MM.1S (cell line): Measurements from ENCODE around the gene NCDN.

Source experiments
- DNase-seq: peaks from one replicate; pipeline ENCODE4 v3.0.0-alpha.2; 2015
- H2AFZ ChIP-seq: fragments of 300-600 bp; sonication (generic); 2 replicates; pipeline ENCODE4 v1.6.0; 2016; ENCODE audit warnings: antibody characterized with exemption, low read length
- H3F3A ChIP-seq: fragments of 300-600 bp; sonication (generic); 2 replicates; pipeline ENCODE4 v1.6.1; 2016; ENCODE audit warnings: mild to moderate bottlenecking, antibody characterized with exemption, low read length, moderate library complexity, mixed read lengths; ENCODE audit not compliant: insufficient read depth
- H3K27ac ChIP-seq: fragments of 300-600 bp; sonication (generic); 2 replicates; pipeline ENCODE4 v1.5.1; 2016; ENCODE audit warnings: mild to moderate bottlenecking, low read length
- H3K27me3 ChIP-seq: fragments of 300-600 bp; sonication (generic); replicated peaks from 2 replicates; pipeline ENCODE4 v1.6.0; 2016; ENCODE audit warnings: low read length; ENCODE audit not compliant: insufficient read depth
- H3K36me3 ChIP-seq: fragments of 300-600 bp; sonication (generic); replicated peaks from 2 replicates; pipeline ENCODE4 v1.6.1; 2016; ENCODE audit warnings: mild to moderate bottlenecking, low read length, mixed read lengths; ENCODE audit not compliant: insufficient read depth
- H3K4me1 ChIP-seq: fragments of 300-600 bp; sonication (generic); 2 replicates; pipeline ENCODE4 v1.6.1; 2016; ENCODE audit warnings: low read length, mixed read lengths
- H3K4me2 ChIP-seq: fragments of 300-600 bp; sonication (generic); 2 replicates; pipeline ENCODE4 v1.6.0; 2016; ENCODE audit warnings: low read depth, low read length
- H3K4me3 ChIP-seq: fragments of 300-600 bp; sonication (generic); 2 replicates; pipeline ENCODE4 v1.5.1; 2016; ENCODE audit warnings: low read length, mixed read lengths
- H3K79me2 ChIP-seq: fragments of 300-600 bp; sonication (generic); 2 replicates; pipeline ENCODE4 v1.6.1; 2016; ENCODE audit warnings: mixed run types, low read length, mixed read lengths
- H3K9ac ChIP-seq: fragments of 300-600 bp; sonication (generic); 2 replicates; pipeline ENCODE4 v1.6.1; 2016; ENCODE audit warnings: low read length, mixed read lengths
- H3K9me2 ChIP-seq: fragments of 300-600 bp; sonication (generic); replicated peaks from 2 replicates; pipeline ENCODE4 v1.6.1; 2016; ENCODE audit warnings: mild to moderate bottlenecking, low read length, mixed read lengths; ENCODE audit not compliant: insufficient read depth
- H3K9me3 ChIP-seq: fragments of 300-600 bp; sonication (generic); replicated peaks from 2 replicates; pipeline ENCODE4 v1.6.1; 2016; ENCODE audit warnings: mild to moderate bottlenecking, low read length, mixed read lengths; ENCODE audit not compliant: insufficient read depth
- H4K20me1 ChIP-seq: fragments of 300-600 bp; sonication (generic); 2 replicates; pipeline ENCODE4 v1.6.1; 2016; ENCODE audit warnings: mild to moderate bottlenecking, low read length, moderate library complexity, mixed read lengths; ENCODE audit not compliant: insufficient read depth
- EZH2 ChIP-seq: fragments of 300-600 bp; sonication (generic); optimal IDR thresholded peaks from 2 replicates; pipeline ENCODE3; 2017; ENCODE audit warnings: low read depth, mild to moderate bottlenecking, antibody characterized with exemption, low read length, mixed read lengths
- EZH2phosphoT487 ChIP-seq: fragments of 300-600 bp; sonication (generic); IDR thresholded peaks from 2 replicates; pipeline ENCODE4 v1.6.1; 2018; ENCODE audit warnings: antibody characterized with exemption, low read length
- TF ChIP-seq, protein P1 (sequence below): fragments of 300-600 bp; sonication (generic); IDR thresholded peaks from 2 replicates; pipeline ENCODE4 v1.5.1; 2016; ENCODE audit warnings: antibody characterized with exemption, low read length, mixed read lengths

The NCDN gene

DNA sequence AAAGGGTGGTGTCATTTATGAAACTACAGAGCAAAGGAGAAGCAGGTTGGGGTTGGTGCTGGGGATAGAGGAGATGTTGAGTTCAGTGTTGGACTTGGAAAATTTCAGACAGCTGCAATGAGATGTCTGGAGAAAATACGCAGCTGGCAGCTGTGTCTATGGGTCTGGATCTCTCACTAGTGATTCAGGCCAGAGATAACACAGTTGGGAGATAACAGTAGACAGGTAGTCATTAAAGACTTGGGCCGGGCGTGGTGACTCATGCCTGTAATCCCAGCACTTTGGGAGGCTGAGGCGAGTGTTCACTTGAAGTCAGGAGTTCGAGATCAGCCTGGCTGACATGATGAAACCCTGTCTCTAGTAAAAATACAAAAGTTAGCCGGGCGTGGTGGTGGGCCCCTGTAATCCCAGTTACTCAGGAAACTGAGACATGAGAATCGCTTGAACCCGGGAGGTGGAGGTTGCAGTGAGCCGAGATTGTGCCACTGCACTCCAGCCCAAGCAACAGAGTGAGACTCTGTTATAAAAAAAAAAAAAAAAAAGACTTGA is 13.1 kb downstream of the NCDN start:
- no peaks in the 10 kb centered on the region for H3K9me3 ChIP-seq
- H3K4me1 ChIP-seq, result no peaks in the 10 kb centered on the region
- H3K4me2 ChIP-seq, result no peak overlapping the region
- H2AFZ ChIP-seq, result no peak overlapping the region
- no peak overlapping the region for H3K4me3 ChIP-seq
- TF ChIP-seq EZH2, result no peak
- TF ChIP-seq, protein P1, sequence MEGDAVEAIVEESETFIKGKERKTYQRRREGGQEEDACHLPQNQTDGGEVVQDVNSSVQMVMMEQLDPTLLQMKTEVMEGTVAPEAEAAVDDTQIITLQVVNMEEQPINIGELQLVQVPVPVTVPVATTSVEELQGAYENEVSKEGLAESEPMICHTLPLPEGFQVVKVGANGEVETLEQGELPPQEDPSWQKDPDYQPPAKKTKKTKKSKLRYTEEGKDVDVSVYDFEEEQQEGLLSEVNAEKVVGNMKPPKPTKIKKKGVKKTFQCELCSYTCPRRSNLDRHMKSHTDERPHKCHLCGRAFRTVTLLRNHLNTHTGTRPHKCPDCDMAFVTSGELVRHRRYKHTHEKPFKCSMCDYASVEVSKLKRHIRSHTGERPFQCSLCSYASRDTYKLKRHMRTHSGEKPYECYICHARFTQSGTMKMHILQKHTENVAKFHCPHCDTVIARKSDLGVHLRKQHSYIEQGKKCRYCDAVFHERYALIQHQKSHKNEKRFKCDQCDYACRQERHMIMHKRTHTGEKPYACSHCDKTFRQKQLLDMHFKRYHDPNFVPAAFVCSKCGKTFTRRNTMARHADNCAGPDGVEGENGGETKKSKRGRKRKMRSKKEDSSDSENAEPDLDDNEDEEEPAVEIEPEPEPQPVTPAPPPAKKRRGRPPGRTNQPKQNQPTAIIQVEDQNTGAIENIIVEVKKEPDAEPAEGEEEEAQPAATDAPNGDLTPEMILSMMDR, result no peak
- H3K27ac ChIP-seq, result no peak overlapping the region
- H4K20me1 ChIP-seq, result no peaks in the 10 kb centered on the region
- no peaks in the 10 kb centered on the region for H3K79me2 ChIP-seq
- H3K9me2 ChIP-seq, result no peaks in the 10 kb centered on the region
- H3F3A ChIP-seq, result no peaks in the 10 kb centered on the region
- DNase-seq, result no peak
- no peaks in the 10 kb centered on the region for H3K27me3 ChIP-seq
- no peaks in the 10 kb centered on the region for H3K36me3 ChIP-seq
- no peak overlapping the region for H3K9ac ChIP-seq

DNA sequence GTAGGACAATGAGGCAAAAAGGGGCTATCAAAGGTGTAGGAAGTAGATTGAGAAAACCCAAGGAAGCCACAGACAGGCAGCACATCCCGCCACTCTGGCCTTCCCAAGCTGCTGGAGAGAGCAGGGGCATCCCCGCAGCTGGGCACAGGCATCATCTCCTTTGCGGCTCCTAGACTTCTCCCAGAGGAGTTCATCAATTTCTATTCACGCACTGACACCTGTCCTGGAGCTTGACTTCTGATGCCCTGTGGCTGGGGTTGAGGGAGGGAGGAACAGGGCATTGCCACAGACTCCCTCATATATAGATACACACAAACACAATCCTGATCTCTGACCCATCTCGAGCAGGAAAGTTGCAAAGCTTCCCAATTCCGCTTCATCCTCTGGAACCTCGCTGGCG is 13.7 kb downstream of the NCDN start:
- Histone ChIP-seq H3K9me3 (no peaks in the 10 kb centered on the region), H3K27me3 (no peaks in the 10 kb centered on the region), H3K4me3 (no peak overlapping the region), H2AFZ (no peak overlapping the region), H4K20me1 (no peaks in the 10 kb centered on the region), H3K4me1 (no peaks in the 10 kb centered on the region), H3F3A (no peaks in the 10 kb centered on the region), H3K9ac (no peak overlapping the region), H3K36me3 (no peaks in the 10 kb centered on the region), H3K9me2 (no peaks in the 10 kb centered on the region), H3K79me2 (no peaks in the 10 kb centered on the region), H3K4me2 (no peak overlapping the region), H3K27ac (no peak overlapping the region)
- TF ChIP-seq EZH2 (no peak), EZH2phosphoT487 (no peak)
- TF ChIP-seq, protein P1, result no peak
- DNase-seq, result no peak

DNA sequence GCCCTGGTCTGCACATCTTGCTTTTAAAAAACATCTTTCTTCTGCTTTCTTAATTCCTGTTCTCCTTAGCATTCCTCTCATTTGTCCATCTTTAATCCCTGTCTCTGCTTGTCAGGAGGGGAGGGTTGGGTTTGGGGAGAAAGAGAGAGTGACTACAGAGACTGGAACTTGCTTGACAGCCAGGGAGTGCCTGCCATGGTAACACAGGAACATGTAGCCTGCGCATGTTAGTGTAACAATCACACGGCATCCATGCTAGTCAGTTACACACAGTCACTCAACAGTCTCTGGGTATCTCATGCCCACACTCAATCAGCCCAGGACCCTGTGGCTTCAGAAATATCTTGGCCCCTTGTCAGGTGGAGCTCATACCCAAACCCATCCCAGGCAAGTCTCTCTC is 14.7 kb downstream of the NCDN start:
- Histone ChIP-seq H3K27me3 (no peaks in the 10 kb centered on the region), H3K9ac (no peak overlapping the region), H3K4me3 (no peak overlapping the region), H3K79me2 (no peaks in the 10 kb centered on the region), H3K36me3 (no peaks in the 10 kb centered on the region), H3K9me2 (no peaks in the 10 kb centered on the region), H4K20me1 (no peaks in the 10 kb centered on the region), H3K4me1 (0 out of 2 replicates have a peak, but pooled peaks cover 3% of the 10 kb centered on the region), H3F3A (no peaks in the 10 kb centered on the region), H3K27ac (no peak overlapping the region), H2AFZ (no peak overlapping the region), H3K4me2 (no peak overlapping the region), H3K9me3 (no peaks in the 10 kb centered on the region)
- no peak for DNase-seq
- no peak for TF ChIP-seq EZH2phosphoT487
- TF ChIP-seq, protein P1, result no peak
- TF ChIP-seq EZH2, result no peak
